ENCODE measurements around the gene MYO15B.

DNA sequence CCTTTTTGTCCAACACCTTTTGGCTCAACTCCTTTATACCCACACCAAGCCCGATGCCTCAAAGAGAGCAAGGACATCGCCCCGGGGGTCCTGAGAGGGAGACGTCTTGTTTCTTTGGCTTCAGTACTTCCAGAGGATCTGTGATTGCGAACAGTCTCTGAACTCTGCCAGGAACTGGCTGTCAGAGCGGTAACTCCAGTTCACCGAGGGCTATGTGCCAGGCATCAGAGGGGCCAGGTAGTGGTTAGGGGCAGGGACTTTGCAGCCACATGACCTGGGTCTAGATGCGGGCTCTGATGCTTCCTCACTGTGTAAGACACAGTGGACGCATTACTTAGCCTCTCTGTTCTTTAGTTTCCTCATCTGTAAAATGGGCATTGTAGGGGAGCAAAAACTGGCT, 40.5 kb upstream of the MYO15B start:
- TF ChIP-seq, protein P1, sequence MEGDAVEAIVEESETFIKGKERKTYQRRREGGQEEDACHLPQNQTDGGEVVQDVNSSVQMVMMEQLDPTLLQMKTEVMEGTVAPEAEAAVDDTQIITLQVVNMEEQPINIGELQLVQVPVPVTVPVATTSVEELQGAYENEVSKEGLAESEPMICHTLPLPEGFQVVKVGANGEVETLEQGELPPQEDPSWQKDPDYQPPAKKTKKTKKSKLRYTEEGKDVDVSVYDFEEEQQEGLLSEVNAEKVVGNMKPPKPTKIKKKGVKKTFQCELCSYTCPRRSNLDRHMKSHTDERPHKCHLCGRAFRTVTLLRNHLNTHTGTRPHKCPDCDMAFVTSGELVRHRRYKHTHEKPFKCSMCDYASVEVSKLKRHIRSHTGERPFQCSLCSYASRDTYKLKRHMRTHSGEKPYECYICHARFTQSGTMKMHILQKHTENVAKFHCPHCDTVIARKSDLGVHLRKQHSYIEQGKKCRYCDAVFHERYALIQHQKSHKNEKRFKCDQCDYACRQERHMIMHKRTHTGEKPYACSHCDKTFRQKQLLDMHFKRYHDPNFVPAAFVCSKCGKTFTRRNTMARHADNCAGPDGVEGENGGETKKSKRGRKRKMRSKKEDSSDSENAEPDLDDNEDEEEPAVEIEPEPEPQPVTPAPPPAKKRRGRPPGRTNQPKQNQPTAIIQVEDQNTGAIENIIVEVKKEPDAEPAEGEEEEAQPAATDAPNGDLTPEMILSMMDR (IDR thresholded peaks at IDR 0.05; ENCODE audit: borderline replicate concordance, extremely low read depth, low read length, poor library complexity, severe bottlenecking), result no peak
- no peak for TF ChIP-seq EZH2 (IDR thresholded peaks at IDR 0.05; ENCODE audit: borderline replicate concordance, low read depth, low read length, severe bottlenecking)
